Upper lobe of right lung (tissue), 1 donor: ENCODE data around the gene ZFP36L2. TPM values are rescaled to one million over a fixed set of nuclear protein-coding genes. Genes with fewer than 3 reads are reported as not detected.
"Not testable (repeated sequence)": the region's sequence is repeated elsewhere in the genome, so short reads cannot be mapped to it uniquely, and the experiment has no call there.

Experiments used
- ATAC-seq: fragments of 200-7000 bp; cut with Tn5 transposase; one replicate; pipeline ENCODE4 v1.9.1; 2020; ENCODE audit warnings: mild to moderate bottlenecking, moderate library complexity
- DNase-seq: peaks from one replicate; pipeline ENCODE4 v3.0.0-alpha.2; 2020
- H3K27ac ChIP-seq: fragments of 200-600 bp; one replicate; pipeline ENCODE4 v1.8.0; 2022
- H3K27me3 ChIP-seq: fragments of 200-600 bp; one replicate; pipeline ENCODE4 v1.8.0; 2022; ENCODE audit warnings: mild to moderate bottlenecking
- H3K36me3 ChIP-seq: fragments of 200-600 bp; one replicate; pipeline ENCODE4 v1.8.0; 2022
- H3K4me1 ChIP-seq: fragments of 200-600 bp; one replicate; pipeline ENCODE4 v1.8.0; 2022
- H3K4me3 ChIP-seq: fragments of 200-600 bp; one replicate; pipeline ENCODE4 v1.8.0; 2022; ENCODE audit warnings: mild to moderate bottlenecking
- H3K9me3 ChIP-seq: fragments of 200-600 bp; one replicate; pipeline ENCODE4 v1.8.0; 2022
- intact Hi-C: fragments of 100-400 bp; cut with DNase I; formaldehyde crosslinking; loops from one replicate; pipeline ENCODE4 v1.11.0; 2022
- total RNA-seq: library from RNA; stranded (reverse); fragmentation: NEBNext Ultra II Directional; extraction: Animal tissue kit (Norgen Biotek cat#: 25700); gene quantifications from one replicate; pipeline ENCODE4 v1.2.1, GENCODE V29; 2021
- TF ChIP-seq, protein P1 (sequence below): fragments of 200-600 bp; IDR thresholded peaks from one replicate; pipeline ENCODE4 v1.8.0; 2022; ENCODE audit warnings: antibody characterized with exemption
- donor health status: DM: no; HTN: yes; CAD: no; lungs with severe emphysema.

The ZFP36L2 gene
- total RNA-seq, 1 donor from 2014 or later = 139 TPM

DNA sequence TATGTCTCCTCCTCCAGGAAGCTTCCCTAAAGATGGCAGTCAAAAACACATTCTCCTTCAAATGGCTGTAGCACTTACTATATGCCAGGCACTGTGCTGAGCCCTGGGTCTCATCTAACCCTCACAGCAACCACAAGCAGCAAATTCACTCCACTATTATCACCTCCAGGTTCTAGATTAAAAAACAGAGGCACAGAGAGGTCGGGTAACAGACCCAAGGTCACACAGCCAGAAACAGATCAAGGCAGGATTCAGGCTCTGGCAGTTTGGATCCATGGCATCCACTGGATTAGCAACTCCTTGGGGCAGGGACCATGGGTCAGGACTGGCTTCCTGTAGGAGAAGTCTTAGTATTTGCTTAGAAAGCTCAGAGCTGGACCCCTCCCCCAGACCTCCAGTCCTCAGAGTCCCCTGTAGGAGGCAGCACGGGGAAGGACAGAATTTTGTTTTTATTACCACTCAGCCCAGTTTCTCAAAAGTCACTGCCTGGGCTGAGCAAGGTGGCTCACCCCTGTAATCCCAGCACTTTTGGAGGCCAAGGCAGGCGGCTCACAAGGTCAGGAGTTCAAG, 34.4 kb downstream of the ZFP36L2 start:
- Histone ChIP-seq H3K36me3 (no peaks in the 10 kb centered on the region), H3K27ac (no peak overlapping the region), H3K27me3 (no peaks in the 10 kb centered on the region), H3K4me1 (peaks cover 24% of the 10 kb centered on the region), H3K9me3 (no peaks in the 10 kb centered on the region), H3K4me3 (no peak overlapping the region)
- ATAC-seq (no peak), DNase-seq (no peak)
- intact Hi-C loops = no loop called here
- TF ChIP-seq, protein P1, sequence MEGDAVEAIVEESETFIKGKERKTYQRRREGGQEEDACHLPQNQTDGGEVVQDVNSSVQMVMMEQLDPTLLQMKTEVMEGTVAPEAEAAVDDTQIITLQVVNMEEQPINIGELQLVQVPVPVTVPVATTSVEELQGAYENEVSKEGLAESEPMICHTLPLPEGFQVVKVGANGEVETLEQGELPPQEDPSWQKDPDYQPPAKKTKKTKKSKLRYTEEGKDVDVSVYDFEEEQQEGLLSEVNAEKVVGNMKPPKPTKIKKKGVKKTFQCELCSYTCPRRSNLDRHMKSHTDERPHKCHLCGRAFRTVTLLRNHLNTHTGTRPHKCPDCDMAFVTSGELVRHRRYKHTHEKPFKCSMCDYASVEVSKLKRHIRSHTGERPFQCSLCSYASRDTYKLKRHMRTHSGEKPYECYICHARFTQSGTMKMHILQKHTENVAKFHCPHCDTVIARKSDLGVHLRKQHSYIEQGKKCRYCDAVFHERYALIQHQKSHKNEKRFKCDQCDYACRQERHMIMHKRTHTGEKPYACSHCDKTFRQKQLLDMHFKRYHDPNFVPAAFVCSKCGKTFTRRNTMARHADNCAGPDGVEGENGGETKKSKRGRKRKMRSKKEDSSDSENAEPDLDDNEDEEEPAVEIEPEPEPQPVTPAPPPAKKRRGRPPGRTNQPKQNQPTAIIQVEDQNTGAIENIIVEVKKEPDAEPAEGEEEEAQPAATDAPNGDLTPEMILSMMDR = no peak

DNA sequence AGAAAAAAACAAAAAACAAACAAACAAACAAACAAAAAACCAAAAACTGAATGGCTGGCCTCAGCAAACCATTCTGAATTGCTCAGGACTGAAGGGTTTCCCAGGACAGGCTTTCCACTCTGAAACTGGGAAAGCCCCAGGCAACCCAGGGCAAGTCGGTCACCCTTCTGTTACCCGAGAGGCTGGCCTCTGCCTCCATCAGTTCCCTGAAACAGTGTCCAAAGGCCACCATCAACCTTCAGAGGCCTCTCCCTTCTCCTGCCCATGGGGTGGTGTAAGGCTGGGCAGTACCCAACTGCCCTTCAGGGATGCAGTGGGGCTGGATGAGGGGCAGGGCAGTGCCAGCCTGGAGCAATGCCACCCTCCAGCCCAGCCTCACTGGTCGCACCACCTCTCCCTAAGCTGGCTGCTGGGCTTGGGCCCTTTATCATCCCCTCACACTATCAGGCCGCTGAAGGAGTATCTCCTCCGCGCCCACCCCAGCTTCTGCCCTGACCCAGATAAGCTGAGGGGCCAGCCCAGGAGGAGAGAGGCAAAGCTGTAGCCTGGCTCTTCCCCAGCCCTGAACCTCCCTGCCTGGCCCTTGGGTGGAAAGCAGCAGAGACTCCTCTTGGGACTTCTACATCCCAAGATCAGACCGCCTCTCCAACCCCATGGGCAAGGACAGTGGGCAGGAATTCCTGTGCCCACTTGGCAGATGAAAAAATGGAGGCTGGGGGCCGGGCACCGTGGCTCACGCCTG, 35.9 kb downstream of the ZFP36L2 start:
- H3K27me3 ChIP-seq = no peaks in the 10 kb centered on the region
- no peaks in the 10 kb centered on the region for H3K36me3 ChIP-seq
- ATAC-seq (no peak), DNase-seq (no peak)
- intact Hi-C loops = no loop called here
- H3K9me3 ChIP-seq = no peaks in the 10 kb centered on the region
- H3K27ac ChIP-seq = no peak overlapping the region
- no peak overlapping the region for H3K4me3 ChIP-seq
- H3K4me1 ChIP-seq = peaks cover 26% of the 10 kb centered on the region
- TF ChIP-seq, protein P1 = no peak

GRCh38 chr2:43189861-43190260, 36.5 kb downstream of the ZFP36L2 start:
- peaks cover 21% of the 10 kb centered on the region for H3K4me1 ChIP-seq
- H3K27ac ChIP-seq, H3K27me3 ChIP-seq, H3K4me3 ChIP-seq, ATAC-seq, intact Hi-C loops, DNase-seq, H3K9me3 ChIP-seq, H3K36me3 ChIP-seq: not testable (repeated sequence)

- DNase-seq (no peak), ATAC-seq (no peak)
- Histone ChIP-seq H3K27me3 (no peaks in the 10 kb centered on the region), H3K9me3 (no peaks in the 10 kb centered on the region), H3K4me1 (peaks cover 11% of the 10 kb centered on the region), H3K4me3 (no peak overlapping the region), H3K36me3 (no peaks in the 10 kb centered on the region), H3K27ac (no peak overlapping the region)
- TF ChIP-seq, protein P1 = no peak
- intact Hi-C loops = no loop called here
Observed at GRCh38 chr2:43188561-43189386, 37.6 kb downstream of the ZFP36L2 start.

- DNase-seq = no peak
- Histone ChIP-seq H3K4me1 (peaks cover 5% of the 10 kb centered on the region), H3K36me3 (no peaks in the 10 kb centered on the region), H3K4me3 (no peak overlapping the region), H3K27ac (peak overlapping the region; percentile 55), H3K27me3 (no peaks in the 10 kb centered on the region), H3K9me3 (no peaks in the 10 kb centered on the region)
- TF ChIP-seq, protein P1 = no peak
- ATAC-seq = peak; percentile 42
- intact Hi-C loops = no loop called here
Observed at GRCh38 chr2:43186679-43187374, 39.6 kb downstream of the ZFP36L2 start.
